ENCODE data around the gene WDR1. TPM values are rescaled to one million over a fixed set of nuclear protein-coding genes. Genes with fewer than 3 reads are reported as not detected.

The WDR1 gene
- total and polyA plus RNA-seq, 2 of the 13 experiments (the other 11 are each of a cell fraction or from before 2014, with no cell fraction given), result 106 to 198 TPM

DNA sequence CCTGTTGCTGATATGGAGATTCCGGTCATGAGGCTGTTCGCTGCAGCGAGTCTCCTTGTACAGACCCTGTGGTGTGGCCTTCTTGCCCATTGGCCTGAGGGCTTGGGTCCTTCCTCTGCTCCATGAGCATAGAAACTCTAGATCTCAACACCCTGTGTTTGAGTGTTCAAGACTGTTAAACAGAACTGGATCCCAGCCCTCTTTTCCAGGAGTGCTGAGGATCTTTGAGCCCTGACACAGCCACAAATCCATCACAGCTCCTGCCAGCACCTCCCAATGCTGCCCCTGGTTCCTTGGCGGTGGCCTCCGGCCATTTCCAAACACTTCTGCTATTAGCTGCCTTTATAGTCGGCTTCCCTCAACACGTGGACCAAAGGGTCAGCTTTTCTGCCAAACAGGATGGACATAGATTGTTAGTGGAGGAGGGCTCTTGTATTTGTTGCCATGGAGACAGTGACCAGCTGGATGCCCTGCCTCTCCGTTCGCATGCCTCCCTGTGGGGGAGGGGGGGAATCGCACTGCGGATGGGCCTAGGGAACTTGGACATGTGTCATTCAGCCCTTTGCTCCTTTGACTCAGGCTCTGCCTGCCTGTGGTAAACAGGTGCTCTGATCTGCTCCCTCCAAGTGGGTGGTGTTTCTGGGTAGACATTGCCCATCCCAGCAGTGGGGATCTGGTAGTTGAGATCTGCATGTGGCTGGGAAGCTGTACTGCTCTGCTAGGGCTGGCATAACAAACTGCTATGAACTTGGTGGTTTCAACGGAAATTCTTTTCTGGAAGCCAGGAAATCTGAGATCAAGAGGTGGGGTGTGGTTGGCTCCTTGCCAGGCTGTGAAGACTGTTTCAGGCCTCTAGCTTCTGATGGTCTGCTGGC, 6.9 kb upstream of the WDR1 start (continued):
- TF ChIP-seq ZNF883 (CRISPR knock-in tag; IDR thresholded peaks at IDR 0.05; ENCODE audit: not compliant biosample characterization), result no peak

DNA sequence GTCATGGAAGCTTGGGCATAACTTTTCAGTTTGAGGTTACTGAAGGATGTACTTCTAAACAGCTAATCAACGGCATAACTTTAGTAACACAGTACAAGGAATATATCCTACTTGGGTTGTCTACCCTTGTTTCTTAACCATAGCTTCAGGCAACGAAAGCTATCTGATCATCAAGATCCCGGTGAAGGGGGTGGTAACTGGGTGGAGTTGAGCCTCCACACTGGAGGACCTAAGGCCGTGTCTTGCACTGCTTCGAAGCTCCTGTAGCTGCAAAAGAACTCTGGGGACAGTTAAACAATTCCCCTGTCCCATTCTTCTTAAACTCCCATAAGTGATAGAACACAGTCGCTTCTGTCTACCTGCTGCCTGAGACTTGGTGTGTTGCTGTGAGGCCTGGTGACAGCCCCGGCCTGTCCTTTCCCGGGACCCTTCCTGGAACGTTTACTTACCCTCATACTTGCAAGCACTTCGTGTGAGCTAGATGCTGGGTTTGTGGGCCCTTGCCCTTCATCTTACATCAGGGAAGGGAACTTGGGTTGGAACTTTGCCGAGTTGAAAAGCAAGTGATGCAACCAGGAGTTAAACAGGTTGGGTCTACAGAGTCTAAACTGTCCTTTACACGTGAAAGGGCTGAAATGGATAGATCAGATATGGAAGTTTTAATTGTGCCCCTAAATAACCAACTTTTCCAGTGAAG, 5.8 kb upstream of the WDR1 start:
- ATAC-seq (no peak), DNase-seq (ENCODE audit: low spot score) (no peak), FAIRE-seq (no peak)
- Histone ChIP-seq H4K20me1 (ENCODE audit: insufficient read depth, low read length) (no peaks in the 10 kb centered on the region), H3K36me3 (replicated peaks in 1 of 2; ENCODE audit: control insufficient read depth in 1 of 2, insufficient read depth in 2 of 2, low read length in 2 of 2) (no peaks in the 10 kb centered on the region), H3K4me2 (ENCODE audit: low read depth, low read length) (peak overlapping the region; percentile 70), H2AFZ (ENCODE audit: low read length) (peak overlapping the region; percentile 33), H3K9ac (ENCODE audit: insufficient read depth, low read depth, low read length) (peak overlapping the region; percentile 89), H3K4me1 (ENCODE audit: insufficient read depth, low read length) (peaks cover 73% of the 10 kb centered on the region), H3K79me2 (ENCODE audit: insufficient read depth, low read length) (peaks cover under 1% of the 10 kb centered on the region), H3K27me3 (ENCODE audit: control insufficient read depth in 1 of 2, insufficient read depth in 2 of 2, low read length in 2 of 2) (no peaks in the 10 kb centered on the region), H3K9me3 (ENCODE audit: low read length) (no peaks in the 10 kb centered on the region), H3K4me3 (replicated peaks in 1 of 3; ENCODE audit: insufficient read depth in 1 of 3, low read depth in 2 of 3, low read length in 3 of 3) (peak overlapping the region in 2 of 3 experiments; percentile 17 to 49; a peak in 5 of 6 replicates), H3K27ac (ENCODE audit: extremely low read length, insufficient read depth, low read length) (peak overlapping the region; percentile 98)
- in situ Hi-C loops (cut with HindIII; ENCODE audit: extremely low pct_ligation_motif_present, low pct_unique_long_range_greater_than_20kb) (no loop called here), intact Hi-C loops (cut with micrococcal nuclease; ENCODE audit: unreplicated experiment) (loop anchor here (5.0 kb wide), 1 partner anchor 115 kb away; no protein-coding TSS in a partner anchor)
- ChIA-PET POLR2A (interaction anchor here (0.7 to 2.4 kb wide), 8 partner anchors 8 to 431 kb away, joined by 3 to 12 read pairs (median 4); no protein-coding TSS in a partner anchor), CTCF (ENCODE audit: low intra/inter-chr PET ratio, low total read pairs) (no interaction called here)
- no TSS peak for BruUV-seq (replicated peaks)
- WGBS (ENCODE audit: low lambda C conversion rate), result 55% methylated on average over 11 of the region's 12 CpGs
- TF ChIP-seq MAFG (CRISPR knock-in tag; IDR thresholded peaks at IDR 0.05) (no peak), CEBPB (IDR thresholded peaks at IDR 0.05; ENCODE audit: borderline replicate concordance, low read depth, low read length) (peak; percentile 27; the same call in 1 of the 2 replicates), KLF13 (CRISPR knock-in tag; IDR thresholded peaks at IDR 0.05) (no peak), NFAT5 (CRISPR knock-in tag; IDR thresholded peaks at IDR 0.05) (no peak), AHR (CRISPR knock-in tag; IDR thresholded peaks at IDR 0.05) (no peak), HNRNPH1 (optimal IDR thresholded peaks at IDR 0.05; ENCODE audit: low read depth, low read length) (no peak), ZBTB8A (CRISPR knock-in tag; IDR thresholded peaks at IDR 0.05; ENCODE audit: borderline replicate concordance, low read depth) (no peak), ZNF770 (CRISPR knock-in tag; IDR thresholded peaks at IDR 0.05) (peak; percentile 48; the same call in 1 of the 2 replicates), ZNF598 (CRISPR knock-in tag; IDR thresholded peaks at IDR 0.05; ENCODE audit: borderline replicate concordance) (0 out of 2 replicates have a peak, but pooled peaks have one; percentile 27), ZNF350 (CRISPR knock-in tag; IDR thresholded peaks at IDR 0.05; ENCODE audit: borderline replicate concordance, low read depth) (no peak), PCBP1 (IDR thresholded peaks at IDR 0.05; ENCODE audit: borderline replicate concordance, low read depth, low read length) (no peak)
